IPS-18c (cell line): ENCODE data around the gene CLDN4.

Experiments
- H3K4me3 ChIP-seq: 2 replicates; pipeline ENCODE4 v1.7.0; 2013; ENCODE audit warnings: low read depth, mild to moderate bottlenecking, low read length, moderate library complexity; ENCODE audit not compliant: insufficient read depth
- H3K9me3 ChIP-seq: one replicate; pipeline ENCODE4 v1.6.1; 2013; ENCODE audit warnings: mild to moderate bottlenecking, low read length, moderate library complexity; ENCODE audit not compliant: control insufficient read depth, insufficient read depth

The CLDN4 gene

DNA sequence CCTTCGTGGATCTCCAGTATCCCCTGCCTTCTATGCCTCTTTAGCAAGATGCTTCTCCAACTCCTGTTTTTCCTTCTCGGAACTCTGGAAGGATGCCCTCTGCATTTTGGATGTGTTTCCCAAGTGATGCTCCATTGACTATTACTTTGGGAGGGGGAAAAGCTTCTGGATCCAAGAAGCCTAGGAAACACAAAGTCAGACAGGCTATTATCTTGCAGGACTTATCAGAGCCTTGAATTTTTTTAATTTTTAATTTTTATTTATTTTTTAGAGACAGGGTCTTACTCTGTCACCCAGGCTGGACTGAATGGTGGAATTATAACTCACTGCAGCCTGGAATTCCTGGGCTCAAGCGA is 51.2 kb downstream of the CLDN4 start:
- H3K4me3 ChIP-seq: no peak overlapping the region
- no peaks in the 10 kb centered on the region for H3K9me3 ChIP-seq
